HepG2 (cell line): ENCODE measurements around the gene TEDC2. TPM values are rescaled to one million over a fixed set of nuclear protein-coding genes. Genes with fewer than 3 reads are reported as not detected.

Experiments used
- ATAC-seq: fragments of 200-7000 bp; cut with Tn5 transposase; 3 replicates; pipeline ENCODE4 v1.9.1; 2020; ENCODE audit warnings: mild to moderate bottlenecking, moderate library complexity
- BruUV-seq: library from RNA; stranded (reverse); fragments of 400-500 nt; replicated peaks from 2 replicates; lab custom pipeline; 2021; lab: Mats Ljungman, UMichigan
- CTCF ChIA-PET: fragments of 300-600 bp; formaldehyde crosslinking; extraction: SDS; loops from one replicate; lab custom pipeline; 2021; ENCODE audit warnings: low total read pairs, inconsistent platforms, low intra/inter-chr PET ratio; lab: Yijun Ruan, JAX
- POLR2A ChIA-PET: fragments of 350-600 bp; sonication (Branson Sonifier 250); formaldehyde crosslinking; loops from one replicate; lab custom pipeline; 2020; ENCODE audit warnings: antibody characterized with exemption, inconsistent platforms; lab: Yijun Ruan, JAX
- DNase-seq: peaks from one replicate; pipeline ENCODE4 v3.0.0-alpha.2; 2015; ENCODE audit warnings: low spot score
- FAIRE-seq: peaks from 3 replicates; lab custom pipeline; 2011; peaks lifted over from hg19 to GRCh38; lab: Jason Lieb, UNC
- H2AFZ ChIP-seq: one replicate; pipeline ENCODE4 v1.6.1; 2011; ENCODE audit warnings: low read length, inconsistent platforms
- H3K27ac ChIP-seq: fragments of 300-600 bp; 3 replicates; pipeline ENCODE4 v1.8.0; 2011; ENCODE audit warnings: mixed run types, mild to moderate bottlenecking, mixed read lengths, low read length, inconsistent platforms; ENCODE audit not compliant: insufficient read depth; ENCODE audit errors: extremely low read length
- H3K27me3 ChIP-seq, 2 experiments: fragments of 200-600 bp in 1 of 2; 2 replicates in 1 of 2; 3 replicates in 1 of 2; pipeline versions ENCODE4 v1.6.0 to v1.8.0; 2011; ENCODE audit warnings: low read length in 2 of 2, mild to moderate bottlenecking in 2 of 2, moderate library complexity in 2 of 2, inconsistent platforms in 1 of 2; ENCODE audit not compliant: insufficient read depth in 2 of 2, control insufficient read depth in 1 of 2
- H3K36me3 ChIP-seq, 2 experiments: fragments of 200-600 bp in 1 of 2; replicated peaks in 1 of 2; 2 replicates in 1 of 2; 3 replicates in 1 of 2; pipeline versions ENCODE4 v1.5.1 to v1.8.0; 2011; ENCODE audit warnings: low read length in 2 of 2, inconsistent platforms in 1 of 2; ENCODE audit not compliant: insufficient read depth in 2 of 2, control insufficient read depth in 1 of 2
- H3K4me1 ChIP-seq: 2 replicates; pipeline ENCODE4 v1.5.1; 2012; ENCODE audit warnings: low read length, inconsistent platforms; ENCODE audit not compliant: insufficient read depth
- H3K4me2 ChIP-seq: 2 replicates; pipeline ENCODE4 v1.6.0; 2011; ENCODE audit warnings: low read depth, low read length, inconsistent platforms
- H3K4me3 ChIP-seq, 3 experiments: fragments of 200-600 bp in 1 of 3; sonication (generic), shearing (Covaris generic) in 1 of 3; replicated peaks in 1 of 3; 2 replicates each; pipeline ENCODE4 v1.5.1; 2011 to 2016; ENCODE audit warnings: low read length in 3 of 3, inconsistent platforms in 2 of 3, low read depth in 2 of 3, mild to moderate bottlenecking in 2 of 3, control low read depth in 1 of 3, mixed read lengths in 1 of 3; ENCODE audit not compliant: insufficient read depth in 1 of 3
- H3K79me2 ChIP-seq: one replicate; pipeline ENCODE4 v1.6.1; 2011; ENCODE audit warnings: low read length, inconsistent platforms; ENCODE audit not compliant: insufficient read depth
- H3K9ac ChIP-seq: 2 replicates; pipeline ENCODE4 v1.6.0; 2011; ENCODE audit warnings: mild to moderate bottlenecking, low read depth, low read length, inconsistent platforms; ENCODE audit not compliant: insufficient read depth
- H3K9me3 ChIP-seq: 2 replicates; pipeline ENCODE4 v1.5.1; 2012; ENCODE audit warnings: mild to moderate bottlenecking, low read length
- H4K20me1 ChIP-seq: 2 replicates; pipeline ENCODE4 v1.6.0; 2011; ENCODE audit warnings: inconsistent platforms, mild to moderate bottlenecking, low read length, moderate library complexity; ENCODE audit not compliant: insufficient read depth
- CBX5 ChIP-seq: sonication (generic); formaldehyde crosslinking; IDR thresholded peaks from 2 replicates; pipeline ENCODE4 v1.4.0; 2020; ENCODE audit warnings: missing genetic modification reagents, borderline replicate concordance
- CREM ChIP-seq, 2 experiments: sonication (generic) in 1 of 2; formaldehyde crosslinking in 1 of 2; IDR thresholded peaks; 2 replicates each; pipeline versions ENCODE4 v1.4.0 to v1.6.1; 2016 to 2020; ENCODE audit warnings: antibody characterized with exemption in 1 of 2, mild to moderate bottlenecking in 1 of 2, missing genetic modification reagents in 1 of 2
- ELF3 ChIP-seq: IDR thresholded peaks from 2 replicates; pipeline ENCODE4 v1.6.1; 2016; ENCODE audit warnings: missing genetic modification reagents, missing compliant biosample characterization
- NBN ChIP-seq: fragments of 450-650 bp; conservative IDR thresholded peaks from 2 replicates; pipeline ENCODE4 v1.6.1; 2017
- NFIB ChIP-seq: sonication (generic); formaldehyde crosslinking; IDR thresholded peaks from 2 replicates; pipeline ENCODE4 v1.9.0; 2021; ENCODE audit warnings: missing genetic modification reagents, mild to moderate bottlenecking, borderline replicate concordance
- RAD21 ChIP-seq: fragments of 450-650 bp; formaldehyde crosslinking; IDR thresholded peaks from 2 replicates; pipeline ENCODE4 v1.5.0; 2020; ENCODE audit warnings: mild to moderate bottlenecking
- ZFP90 ChIP-seq: sonication (generic); formaldehyde crosslinking; IDR thresholded peaks from 2 replicates; pipeline ENCODE4 v1.8.0; 2022; ENCODE audit warnings: missing genetic modification reagents, mild to moderate bottlenecking, inconsistent platforms, borderline replicate concordance
- ZNF652 ChIP-seq: IDR thresholded peaks from 2 replicates; pipeline ENCODE4 v1.6.1; 2016; ENCODE audit warnings: low read depth, borderline replicate concordance
- ZNF790 ChIP-seq: sonication (generic); formaldehyde crosslinking; IDR thresholded peaks from 2 replicates; pipeline ENCODE4 v1.8.0; 2022; ENCODE audit warnings: missing genetic modification reagents, mild to moderate bottlenecking, borderline replicate concordance
- ZNF841 ChIP-seq: sonication (generic); formaldehyde crosslinking; IDR thresholded peaks from 2 replicates; pipeline ENCODE4 v1.8.1; 2023; ENCODE audit warnings: missing genetic modification reagents, borderline replicate concordance
- ZNF850 ChIP-seq: sonication (generic); formaldehyde crosslinking; conservative IDR thresholded peaks from 2 replicates; pipeline ENCODE4 v1.9.0; 2021; ENCODE audit warnings: mild to moderate bottlenecking, missing genetic modification reagents
- WGBS: methylation state at CpG from one replicate; pipeline ENCODE4 v1.1.6; 2017; ENCODE audit warnings: low lambda C conversion rate; 5-methylcytosine and 5-hydroxymethylcytosine counted together
- in situ Hi-C: cut with HindIII; loops from 2 replicates; pipeline ENCODE4 v1.10.0; 2017; ENCODE audit warnings: low pct_unique_long_range_greater_than_20kb; ENCODE audit not compliant: extremely low pct_ligation_motif_present
- intact Hi-C: fragments of 100-400 bp; cut with micrococcal nuclease; formaldehyde crosslinking; loops from one replicate; pipeline ENCODE4 v1.10.0; 2022; ENCODE audit not compliant: unreplicated experiment
- polyA plus RNA-seq, 8 experiments: library from polyadenylated mRNA; depleted of rRNA in 3 of 8; stranded (reverse) in 7 of 8; unstranded in 1 of 8; fragments of >200 nt; fragmentation: Illumina TruSeq in 4 of 8; extraction: Trizol in 4 of 8; gene quantifications; 2 replicates each; pipeline versions ENCODE4 v1.2.1 to v1.2.3, GENCODE V29; 2011 to 2016; ENCODE audit warnings: low read depth in 4 of 8, missing spikeins in 1 of 8, mixed read lengths in 1 of 8; ENCODE audit not compliant: insufficient read depth in 1 of 8
- total RNA-seq, 5 experiments: library from RNA; depleted of rRNA; stranded (reverse); fragments of >200 nt; fragmentation: Illumina TruSeq; extraction: Trizol; gene quantifications; 2 replicates each; pipeline ENCODE4 v1.2.3, GENCODE V29; 2016; ENCODE audit warnings: low read depth in 1 of 5
- TF ChIP-seq, protein P1 (sequence below): sonication (generic); formaldehyde crosslinking; IDR thresholded peaks from 2 replicates; pipeline ENCODE4 v1.4.0; 2020; ENCODE audit warnings: missing genetic modification reagents
- TF ChIP-seq, protein P2 (sequence below): sonication (generic); formaldehyde crosslinking; IDR thresholded peaks from 2 replicates; pipeline ENCODE4 v1.9.0; 2022; ENCODE audit warnings: missing genetic modification reagents, mild to moderate bottlenecking, borderline replicate concordance
- TF ChIP-seq, protein P3 (sequence below): sonication (generic); formaldehyde crosslinking; IDR thresholded peaks from 2 replicates; pipeline ENCODE4 v1.5.0; 2020; ENCODE audit warnings: mild to moderate bottlenecking, low read depth, missing genetic modification reagents, borderline replicate concordance
- TF ChIP-seq, protein P4 (sequence below): IDR thresholded peaks from 2 replicates; pipeline ENCODE4 v1.6.1; 2012; ENCODE audit warnings: inconsistent platforms

TEDC2 gene
- total and polyA plus RNA-seq, 2 of the 13 experiments (the other 11 are each of a cell fraction or from before 2014, with no cell fraction given) = 6.2 to 24.4 TPM

DNA sequence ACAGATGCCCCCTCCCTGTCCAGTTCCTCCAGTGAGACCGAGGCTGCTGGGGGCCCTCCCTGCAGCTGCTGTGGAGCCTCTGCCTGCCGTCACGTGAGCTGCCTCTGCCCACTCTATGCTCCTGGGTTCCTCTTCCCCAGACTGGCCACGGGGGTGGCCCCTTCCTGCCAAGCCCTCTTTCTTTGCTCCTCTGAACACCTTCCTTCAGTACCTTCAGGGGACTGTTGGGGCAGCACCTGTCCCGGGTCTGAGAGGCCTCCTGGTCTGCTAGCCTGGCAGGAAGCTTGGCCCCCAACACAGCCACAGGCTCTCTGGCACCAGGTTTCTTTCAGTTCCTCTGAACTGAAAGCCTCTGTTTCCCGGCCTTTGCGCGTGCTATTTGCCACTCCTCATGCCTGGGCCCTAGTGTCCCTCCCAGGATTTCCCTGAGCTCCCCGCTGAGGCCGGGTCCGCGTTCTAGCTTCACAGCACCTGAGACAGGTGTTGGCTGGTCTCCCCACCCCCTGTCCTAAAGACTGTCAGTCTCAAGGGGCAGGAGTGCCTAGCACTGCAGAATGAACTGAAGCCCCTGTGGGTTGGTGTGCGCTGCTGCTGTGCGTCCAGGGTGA, 47.2 kb downstream of the TEDC2 start:
- Histone ChIP-seq H3K4me1 (peaks cover 24% of the 10 kb centered on the region), H3K27me3 (no peaks in the 10 kb centered on the region), H3K9ac (no peak overlapping the region), H3K4me3 (no peak overlapping the region), H4K20me1 (no peaks in the 10 kb centered on the region), H3K4me2 (no peak overlapping the region), H2AFZ (no peak overlapping the region), H3K36me3 (peaks cover 0 to 2% of the 10 kb centered on the region in 2 experiments; a peak in 1 of 5 replicates), H3K9me3 (no peaks in the 10 kb centered on the region), H3K27ac (no peak overlapping the region), H3K79me2 (no peaks in the 10 kb centered on the region)
- no peak for DNase-seq
- ChIA-PET CTCF (no interaction called here), POLR2A (no interaction called here)
- no TSS peak for BruUV-seq
- peak; percentile 23; the same call in 2 of the 3 replicates for ATAC-seq
- in situ Hi-C loops = no loop called here
- TF ChIP-seq CREM (IDR thresholded peaks at IDR 0.05) (no peak), CREM (CRISPR knock-in tag; IDR thresholded peaks at IDR 0.05) (no peak)
- 88% methylated on average over 10 of the region's 14 CpGs for WGBS
- FAIRE-seq = no peak
- intact Hi-C loops = loop anchor here (10.0 kb wide), 1 partner anchor 162 kb away; the partner anchor contains the start of gene ABCA3

DNA sequence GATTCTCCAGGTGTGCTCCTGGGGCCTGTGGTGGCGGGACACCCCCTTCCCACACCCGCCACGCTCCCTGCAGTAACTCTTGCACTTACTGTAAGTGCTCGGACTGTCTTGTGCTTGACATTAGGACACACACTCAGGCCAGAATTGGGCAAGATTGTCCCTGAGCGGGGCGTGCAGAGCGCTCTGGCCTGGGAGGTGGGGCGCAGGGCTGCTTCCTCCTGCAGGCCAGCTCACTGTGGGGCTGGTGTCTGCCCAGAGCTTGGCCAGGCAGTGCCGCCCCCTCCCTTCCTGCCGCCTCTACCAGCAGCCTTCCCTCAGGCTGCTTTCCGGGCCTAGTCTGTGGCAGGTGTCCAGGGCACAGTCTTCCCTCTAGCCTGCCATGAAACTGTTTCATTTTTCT, 47.8 kb downstream of the TEDC2 start:
- BruUV-seq = no TSS peak
- no peak for ATAC-seq
- no peak overlapping the region for H3K4me2 ChIP-seq
- 98% methylated on average over 10 of the region's 11 CpGs for WGBS
- no peak overlapping the region for H3K27ac ChIP-seq
- ChIA-PET CTCF (no interaction called here), POLR2A (no interaction called here)
- peaks cover 24% of the 10 kb centered on the region for H3K4me1 ChIP-seq
- H3K36me3 ChIP-seq = no peaks in the 10 kb centered on the region
- DNase-seq = no peak
- intact Hi-C loops = loop anchor here (10.0 kb wide), 1 partner anchor 163 kb away; the partner anchor contains the start of gene ABCA3
- no peak overlapping the region for H3K9ac ChIP-seq
- H3K79me2 ChIP-seq = no peaks in the 10 kb centered on the region
- H4K20me1 ChIP-seq = no peaks in the 10 kb centered on the region
- H3K9me3 ChIP-seq = no peaks in the 10 kb centered on the region
- no peak for FAIRE-seq
- no peak overlapping the region for H2AFZ ChIP-seq
- in situ Hi-C loops = no loop called here
- no peak overlapping the region for H3K4me3 ChIP-seq
- no peaks in the 10 kb centered on the region for H3K27me3 ChIP-seq
- TF ChIP-seq, protein P1, sequence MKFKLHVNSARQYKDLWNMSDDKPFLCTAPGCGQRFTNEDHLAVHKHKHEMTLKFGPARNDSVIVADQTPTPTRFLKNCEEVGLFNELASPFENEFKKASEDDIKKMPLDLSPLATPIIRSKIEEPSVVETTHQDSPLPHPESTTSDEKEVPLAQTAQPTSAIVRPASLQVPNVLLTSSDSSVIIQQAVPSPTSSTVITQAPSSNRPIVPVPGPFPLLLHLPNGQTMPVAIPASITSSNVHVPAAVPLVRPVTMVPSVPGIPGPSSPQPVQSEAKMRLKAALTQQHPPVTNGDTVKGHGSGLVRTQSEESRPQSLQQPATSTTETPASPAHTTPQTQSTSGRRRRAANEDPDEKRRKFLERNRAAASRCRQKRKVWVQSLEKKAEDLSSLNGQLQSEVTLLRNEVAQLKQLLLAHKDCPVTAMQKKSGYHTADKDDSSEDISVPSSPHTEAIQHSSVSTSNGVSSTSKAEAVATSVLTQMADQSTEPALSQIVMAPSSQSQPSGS (CRISPR knock-in tag) = no peak
- no peak for TF ChIP-seq ZNF850 (CRISPR knock-in tag)
- no peak for TF ChIP-seq NFIB (CRISPR knock-in tag)
- no peak for TF ChIP-seq RAD21 (CRISPR knock-in tag)
- TF ChIP-seq, protein P2, sequence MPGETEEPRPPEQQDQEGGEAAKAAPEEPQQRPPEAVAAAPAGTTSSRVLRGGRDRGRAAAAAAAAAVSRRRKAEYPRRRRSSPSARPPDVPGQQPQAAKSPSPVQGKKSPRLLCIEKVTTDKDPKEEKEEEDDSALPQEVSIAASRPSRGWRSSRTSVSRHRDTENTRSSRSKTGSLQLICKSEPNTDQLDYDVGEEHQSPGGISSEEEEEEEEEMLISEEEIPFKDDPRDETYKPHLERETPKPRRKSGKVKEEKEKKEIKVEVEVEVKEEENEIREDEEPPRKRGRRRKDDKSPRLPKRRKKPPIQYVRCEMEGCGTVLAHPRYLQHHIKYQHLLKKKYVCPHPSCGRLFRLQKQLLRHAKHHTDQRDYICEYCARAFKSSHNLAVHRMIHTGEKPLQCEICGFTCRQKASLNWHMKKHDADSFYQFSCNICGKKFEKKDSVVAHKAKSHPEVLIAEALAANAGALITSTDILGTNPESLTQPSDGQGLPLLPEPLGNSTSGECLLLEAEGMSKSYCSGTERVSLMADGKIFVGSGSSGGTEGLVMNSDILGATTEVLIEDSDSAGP (CRISPR knock-in tag) = no peak
- no peak for TF ChIP-seq ZNF790 (CRISPR knock-in tag)
- TF ChIP-seq ZFP90 (CRISPR knock-in tag) = no peak
- TF ChIP-seq, protein P3, sequence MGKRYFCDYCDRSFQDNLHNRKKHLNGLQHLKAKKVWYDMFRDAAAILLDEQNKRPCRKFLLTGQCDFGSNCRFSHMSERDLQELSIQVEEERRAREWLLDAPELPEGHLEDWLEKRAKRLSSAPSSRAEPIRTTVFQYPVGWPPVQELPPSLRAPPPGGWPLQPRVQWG (CRISPR knock-in tag) = no peak
- TF ChIP-seq ZNF841 = no peak
- TF ChIP-seq ELF3 (CRISPR knock-in tag) = no peak
- TF ChIP-seq NBN = no peak
- TF ChIP-seq CBX5 = no peak
- TF ChIP-seq, protein P4, sequence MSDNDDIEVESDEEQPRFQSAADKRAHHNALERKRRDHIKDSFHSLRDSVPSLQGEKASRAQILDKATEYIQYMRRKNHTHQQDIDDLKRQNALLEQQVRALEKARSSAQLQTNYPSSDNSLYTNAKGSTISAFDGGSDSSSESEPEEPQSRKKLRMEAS = no peak
- TF ChIP-seq ZNF652 (CRISPR knock-in tag) = no peak
